Omental fat pad (tissue), 4 donors: ENCODE measurements around the gene DNAJC27. TPM values are rescaled to one million over a fixed set of nuclear protein-coding genes. Genes with fewer than 3 reads are reported as not detected.

ENCODE experiments used
- ATAC-seq: fragments of 150-250 bp; one replicate; pipeline ENCODE4 v1.9.1; 2016; ENCODE audit warnings: mild to moderate bottlenecking, moderate library complexity; ENCODE audit not compliant: low FRiP score
- DNase-seq: peaks from one replicate; pipeline ENCODE4 v3.0.0-alpha.2; 2019; ENCODE audit warnings: low spot score
- total RNA-seq, 4 donors: library from RNA; depleted of rRNA; stranded (reverse); fragments of >200 nt; gene quantifications; one replicate each; pipeline ENCODE4 v1.1.0, GENCODE V29; 2016
- TF ChIP-seq, protein P1 (sequence below), 3 donors: fragments of 450-650 bp; IDR thresholded peaks; one replicate each; pipeline ENCODE4 v1.5.1; 2016 to 2017; ENCODE audit warnings: antibody characterized with exemption in 3 of 3, mild to moderate bottlenecking in 3 of 3, moderate library complexity in 2 of 3

DNAJC27 gene
- total RNA-seq, 4 donors from 2014 or later: 7.2 to 21.8 (median 10.8) TPM

DNA sequence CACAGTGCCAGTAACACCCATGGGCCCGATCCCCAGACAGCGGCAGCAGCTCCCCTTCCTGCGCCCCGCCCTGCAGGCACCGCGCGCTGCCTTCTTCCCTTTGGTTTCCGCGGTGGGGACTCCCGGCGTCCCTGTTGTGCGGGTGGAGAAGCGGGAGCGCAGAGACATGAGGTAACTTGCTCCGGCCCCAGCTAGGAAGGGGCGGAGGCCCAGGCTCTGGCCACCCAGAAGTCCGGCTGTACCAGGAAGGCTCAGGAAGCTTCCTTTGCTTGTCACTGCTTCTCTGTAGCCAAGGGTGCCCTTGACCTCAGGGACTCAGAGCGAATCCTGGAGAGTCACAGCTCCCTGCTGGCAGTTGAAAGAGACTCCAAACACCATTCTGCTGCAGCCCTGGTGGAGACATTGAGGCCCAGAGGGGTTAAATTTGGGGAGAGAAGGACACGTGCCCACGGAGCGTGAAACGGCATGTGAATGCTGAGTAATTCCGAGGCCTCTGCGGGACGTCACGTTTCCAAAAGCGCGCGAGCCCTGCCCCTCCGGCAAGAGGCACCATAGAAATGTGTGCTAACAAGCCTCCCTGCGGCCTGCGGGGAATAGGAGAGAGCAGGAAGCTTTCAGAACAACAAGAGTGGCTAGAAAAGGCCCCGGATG, 45.0 kb downstream of the DNAJC27 start:
- ATAC-seq: peak; percentile 76
- TF ChIP-seq, protein P1, sequence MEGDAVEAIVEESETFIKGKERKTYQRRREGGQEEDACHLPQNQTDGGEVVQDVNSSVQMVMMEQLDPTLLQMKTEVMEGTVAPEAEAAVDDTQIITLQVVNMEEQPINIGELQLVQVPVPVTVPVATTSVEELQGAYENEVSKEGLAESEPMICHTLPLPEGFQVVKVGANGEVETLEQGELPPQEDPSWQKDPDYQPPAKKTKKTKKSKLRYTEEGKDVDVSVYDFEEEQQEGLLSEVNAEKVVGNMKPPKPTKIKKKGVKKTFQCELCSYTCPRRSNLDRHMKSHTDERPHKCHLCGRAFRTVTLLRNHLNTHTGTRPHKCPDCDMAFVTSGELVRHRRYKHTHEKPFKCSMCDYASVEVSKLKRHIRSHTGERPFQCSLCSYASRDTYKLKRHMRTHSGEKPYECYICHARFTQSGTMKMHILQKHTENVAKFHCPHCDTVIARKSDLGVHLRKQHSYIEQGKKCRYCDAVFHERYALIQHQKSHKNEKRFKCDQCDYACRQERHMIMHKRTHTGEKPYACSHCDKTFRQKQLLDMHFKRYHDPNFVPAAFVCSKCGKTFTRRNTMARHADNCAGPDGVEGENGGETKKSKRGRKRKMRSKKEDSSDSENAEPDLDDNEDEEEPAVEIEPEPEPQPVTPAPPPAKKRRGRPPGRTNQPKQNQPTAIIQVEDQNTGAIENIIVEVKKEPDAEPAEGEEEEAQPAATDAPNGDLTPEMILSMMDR (IDR thresholded peaks at IDR 0.05): no peak
- no peak for DNase-seq

- ATAC-seq (peak; percentile 4), DNase-seq (no peak)
Observed at GRCh38 chr2:24926220-24926601, 45.5 kb downstream of the DNAJC27 start.

GRCh38 chr2:24925815-24926214, 45.9 kb downstream of the DNAJC27 start:
- DNase-seq (no peak), ATAC-seq (no peak)
- TF ChIP-seq, protein P1 (IDR thresholded peaks at IDR 0.05): no peak

More at GRCh38 chr2:24926220-24926601, 45.5 kb downstream of the DNAJC27 start:
- TF ChIP-seq, protein P1 (IDR thresholded peaks at IDR 0.05): no peak

- DNase-seq: no peak
- TF ChIP-seq, protein P1 (IDR thresholded peaks at IDR 0.05): no peak
- no peak for ATAC-seq
Observed at GRCh38 chr2:24924732-24925131, 47.0 kb downstream of the DNAJC27 start.

DNA sequence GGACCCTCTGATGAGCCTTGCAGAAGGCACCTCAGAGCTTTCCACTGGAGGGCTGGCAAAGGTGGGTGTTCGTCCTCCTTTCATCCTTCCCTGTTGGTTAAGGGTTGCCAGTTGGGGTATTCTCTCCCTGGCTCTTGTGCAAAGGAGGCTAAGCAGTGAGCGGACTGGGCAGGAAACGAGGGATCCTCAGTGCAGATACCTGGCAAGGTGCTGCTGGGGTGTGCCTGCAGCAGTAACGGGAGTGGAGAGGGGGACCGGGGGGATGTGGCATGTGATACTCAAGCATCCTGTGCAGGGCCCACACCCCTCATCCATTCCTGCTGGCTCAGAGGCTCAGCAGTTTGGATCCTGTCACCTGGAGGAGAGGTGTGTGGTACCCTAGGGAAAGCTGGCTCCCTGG, 47.5 kb downstream of the DNAJC27 start:
- ATAC-seq (no peak), DNase-seq (no peak)
- TF ChIP-seq, protein P1 (IDR thresholded peaks at IDR 0.05): no peak

GRCh38 chr2:24923106-24923505, 48.6 kb downstream of the DNAJC27 start:
- TF ChIP-seq, protein P1 (IDR thresholded peaks at IDR 0.05): no peak
- DNase-seq: no peak
- ATAC-seq: no peak

GRCh38 chr2:24922556-24922955, 49.2 kb downstream of the DNAJC27 start:
- no peak for DNase-seq
- TF ChIP-seq, protein P1 (IDR thresholded peaks at IDR 0.05): no peak

More at GRCh38 chr2:24922556-24922955, 49.2 kb downstream of the DNAJC27 start:
- no peak for ATAC-seq
